Esophagus mucosa (tissue), 1 donor: ENCODE data around the gene RMND1. TPM values are rescaled to one million over a fixed set of nuclear protein-coding genes. Genes with fewer than 3 reads are reported as not detected.

ENCODE experiments used
- ATAC-seq: fragments of 200-7000 bp; cut with Tn5 transposase; one replicate; pipeline ENCODE4 v1.9.1; 2020
- total RNA-seq: library from RNA; stranded (reverse); gene quantifications from one replicate; pipeline ENCODE4 v1.2.4, GENCODE V29; 2023
- donor health status: DM: yes; HTN: yes; CAD: no.

RMND1 gene
- total RNA-seq, 1 donor from 2014 or later, result 14.2 TPM

DNA sequence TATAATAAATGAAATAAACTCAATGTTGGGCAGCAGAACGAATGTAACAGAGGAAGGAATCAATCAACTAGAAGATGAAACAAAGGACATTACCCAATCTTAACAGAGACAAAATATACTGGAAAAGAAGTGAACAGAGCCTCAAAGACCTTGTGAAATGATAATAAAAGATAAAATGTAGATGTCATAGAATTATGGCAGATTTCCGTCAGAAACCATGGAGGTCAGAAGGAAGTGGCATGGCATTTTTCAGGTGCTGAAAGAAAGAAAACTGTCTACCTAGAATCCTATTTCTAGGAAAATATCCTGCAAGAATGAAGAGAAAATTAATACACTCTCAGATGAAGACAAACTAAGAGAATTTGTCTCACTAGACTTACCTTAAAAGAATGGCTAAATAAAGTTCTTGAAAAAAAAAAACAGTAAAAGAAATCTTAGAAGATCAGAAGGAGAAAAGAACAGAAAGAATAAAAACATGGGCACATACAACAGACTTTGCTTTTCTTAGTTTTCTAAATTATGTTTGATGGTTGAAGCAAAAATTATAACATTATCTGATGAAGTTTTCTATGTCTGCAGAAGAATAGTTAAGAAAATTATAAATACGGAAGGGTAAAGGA lies 37.2 kb downstream of the RMND1 start:
- ATAC-seq, result no peak

DNA sequence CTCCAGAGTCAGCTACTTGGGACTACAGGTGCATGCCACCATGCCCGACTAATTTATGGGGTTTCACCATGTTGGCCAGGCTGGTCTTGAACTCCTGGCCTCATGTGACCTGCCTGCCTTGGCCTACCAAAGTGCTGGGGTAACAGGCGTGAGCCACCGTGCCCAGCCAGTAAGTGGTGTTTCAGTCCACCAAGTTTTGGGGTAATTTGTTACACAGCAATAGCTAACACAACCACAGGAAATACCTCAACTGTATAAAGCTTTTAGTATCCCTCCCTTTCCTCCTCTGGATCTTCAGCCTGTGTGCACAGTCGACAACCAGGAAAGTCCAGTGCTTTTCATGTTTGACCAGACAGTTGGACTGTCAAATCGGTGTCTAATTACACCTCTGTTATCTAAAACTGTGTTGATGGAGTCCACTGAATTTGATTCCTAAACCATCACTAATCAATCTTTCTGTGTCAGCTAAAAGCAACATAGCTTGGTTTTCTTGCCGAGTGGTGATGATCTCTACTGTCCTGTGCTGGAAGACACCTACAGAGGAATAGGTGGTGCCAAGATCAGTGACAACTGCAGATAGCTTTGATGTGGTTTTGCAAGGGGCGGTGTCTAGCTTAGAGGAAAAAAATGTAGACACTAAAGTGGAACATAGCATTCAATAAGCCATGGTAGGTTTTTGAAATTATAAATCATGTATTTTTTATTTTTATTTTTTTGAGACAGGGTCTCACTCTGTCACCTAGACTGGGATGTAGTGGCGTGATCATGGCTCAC lies 38.4 kb downstream of the RMND1 start:
- ATAC-seq, result no peak

- no peak for ATAC-seq
Measured at GRCh38 chr6:151412909-151413308, 39.0 kb downstream of the RMND1 start.

GRCh38 chr6:151409679-151410078 lies 42.2 kb downstream of the RMND1 start:
- ATAC-seq, result no peak

DNA sequence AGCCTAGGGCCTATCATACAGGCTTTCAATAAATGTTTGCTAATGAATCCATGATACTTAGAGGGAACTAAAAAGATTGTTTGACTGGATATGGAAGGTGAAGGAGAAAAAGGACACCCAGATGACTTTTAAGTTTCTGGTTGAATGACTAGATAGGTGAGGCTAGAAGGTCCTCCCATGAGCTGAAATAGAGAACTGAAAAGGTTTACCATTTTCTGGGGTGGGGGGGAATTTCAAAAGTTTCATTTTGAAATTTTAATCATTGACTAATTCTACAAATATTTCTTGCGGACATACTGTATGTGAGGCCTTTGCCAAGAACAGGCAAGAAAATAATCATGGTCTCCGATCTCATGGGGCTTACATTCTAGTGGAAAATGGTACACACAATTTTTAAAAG lies 42.7 kb downstream of the RMND1 start:
- no peak for ATAC-seq

GRCh38 chr6:151408858-151409257 lies 43.1 kb downstream of the RMND1 start:
- no peak for ATAC-seq

GRCh38 chr6:151403919-151404308 lies 48.0 kb downstream of the RMND1 start:
- ATAC-seq, result no peak

DNA sequence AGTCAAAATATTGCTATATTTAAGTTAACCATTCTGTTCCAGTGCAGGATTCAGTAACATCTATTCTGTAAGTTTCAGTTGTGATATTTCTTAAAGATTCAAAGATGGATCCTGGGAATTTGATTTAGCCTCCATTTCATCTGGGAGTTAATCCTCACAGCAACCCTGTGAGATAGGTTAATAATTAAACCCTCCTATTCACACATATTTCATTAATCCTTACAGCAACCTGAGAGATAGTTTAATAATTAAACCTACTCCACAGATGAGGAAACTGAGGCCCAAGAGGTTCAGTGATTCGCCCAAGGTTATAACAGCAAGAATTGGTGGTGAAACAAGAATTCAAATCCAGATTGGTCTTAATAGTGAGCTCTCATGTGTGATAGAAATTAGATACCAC lies 49.7 kb downstream of the RMND1 start:
- ATAC-seq, result no peak

DNA sequence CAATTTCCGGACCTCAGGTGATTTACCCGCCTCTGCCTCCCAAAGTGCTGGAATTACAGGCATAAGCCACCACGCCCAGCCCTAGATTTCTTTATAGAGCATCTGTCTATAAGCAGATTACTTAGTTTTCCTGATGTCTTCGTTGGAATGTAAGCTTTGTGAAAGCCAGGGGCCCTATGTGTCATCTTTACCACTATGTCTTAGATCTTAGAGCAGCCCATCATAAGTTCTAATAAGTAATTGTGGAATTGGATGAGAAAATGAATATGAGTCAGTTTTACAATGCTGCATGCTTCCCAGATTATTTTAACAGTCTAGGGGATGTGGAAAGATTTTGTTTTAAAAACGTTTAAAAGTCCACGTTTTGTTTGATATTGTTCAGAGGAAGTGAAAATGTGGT lies 51.5 kb downstream of the RMND1 start:
- ATAC-seq, result no peak

DNA sequence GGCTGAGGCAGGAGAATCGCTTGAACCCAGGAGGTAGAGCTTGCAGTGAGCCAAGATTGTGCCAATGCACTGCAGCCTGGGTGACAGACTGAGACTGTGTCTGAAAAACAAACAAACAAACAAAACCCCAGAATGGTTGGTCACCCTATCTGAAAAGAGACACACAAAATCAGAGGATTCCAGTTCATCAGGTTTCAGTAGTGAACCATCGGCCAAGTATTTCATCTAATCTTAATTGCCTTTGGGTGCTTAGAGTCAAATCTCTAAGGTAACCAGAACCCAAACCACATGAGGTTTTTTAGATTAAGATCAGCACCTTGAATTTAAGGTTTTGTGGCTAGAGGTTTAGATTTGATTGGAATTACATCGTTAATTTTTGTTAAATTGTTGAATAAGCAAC lies 52.2 kb downstream of the RMND1 start:
- ATAC-seq, result peak; percentile 59

- ATAC-seq, result no peak
Measured at GRCh38 chr6:151393410-151393809, 58.5 kb downstream of the RMND1 start.

GRCh38 chr6:151392427-151392826 lies 59.5 kb downstream of the RMND1 start:
- ATAC-seq, result no peak

- ATAC-seq, result no peak
Measured at GRCh38 chr6:151391471-151392413, 60.2 kb downstream of the RMND1 start, which contains the start of gene ZBTB2. ZBTB2 (minus strand) TSS chr6:151391559; CDS start chr6:151373637, 17,922 bp downstream.

DNA sequence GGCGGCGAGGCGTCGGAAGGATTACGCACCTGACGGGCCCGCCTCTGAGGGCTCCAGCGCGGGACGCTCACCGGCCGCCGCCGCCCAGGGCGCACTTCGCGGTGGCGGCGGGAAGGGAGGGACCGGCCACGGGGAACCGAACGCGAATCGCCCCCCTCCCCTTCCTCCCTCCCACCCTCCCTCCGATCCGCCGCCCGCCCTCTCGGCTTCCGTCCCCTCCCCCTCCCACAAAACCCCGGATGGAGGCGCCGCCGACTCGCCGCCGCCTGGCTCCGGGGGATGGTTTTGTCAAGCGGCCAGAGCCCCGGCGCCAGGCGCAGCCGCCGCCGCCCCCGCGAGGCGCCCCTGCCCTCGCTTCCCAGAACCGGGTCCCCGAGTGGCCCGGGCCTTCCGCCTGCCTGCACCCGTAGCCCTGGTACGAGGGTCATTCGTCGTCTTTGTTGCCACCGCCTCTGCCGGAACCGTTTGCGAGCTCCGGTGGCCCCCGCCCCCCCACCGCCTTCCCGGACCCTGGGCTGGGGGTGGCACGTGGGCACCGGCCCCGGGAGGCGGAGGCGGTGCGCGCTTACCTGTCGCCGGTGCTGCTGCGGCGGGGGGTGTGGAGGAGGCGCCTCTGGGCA lies 61.0 kb downstream of the RMND1 start:
- peak; percentile 31 for ATAC-seq

GRCh38 chr6:151390276-151390850 lies 61.6 kb downstream of the RMND1 start:
- ATAC-seq, result peak; percentile 95

GRCh38 chr6:151389618-151390275 lies 62.2 kb downstream of the RMND1 start:
- ATAC-seq, result peak; percentile 37

DNA sequence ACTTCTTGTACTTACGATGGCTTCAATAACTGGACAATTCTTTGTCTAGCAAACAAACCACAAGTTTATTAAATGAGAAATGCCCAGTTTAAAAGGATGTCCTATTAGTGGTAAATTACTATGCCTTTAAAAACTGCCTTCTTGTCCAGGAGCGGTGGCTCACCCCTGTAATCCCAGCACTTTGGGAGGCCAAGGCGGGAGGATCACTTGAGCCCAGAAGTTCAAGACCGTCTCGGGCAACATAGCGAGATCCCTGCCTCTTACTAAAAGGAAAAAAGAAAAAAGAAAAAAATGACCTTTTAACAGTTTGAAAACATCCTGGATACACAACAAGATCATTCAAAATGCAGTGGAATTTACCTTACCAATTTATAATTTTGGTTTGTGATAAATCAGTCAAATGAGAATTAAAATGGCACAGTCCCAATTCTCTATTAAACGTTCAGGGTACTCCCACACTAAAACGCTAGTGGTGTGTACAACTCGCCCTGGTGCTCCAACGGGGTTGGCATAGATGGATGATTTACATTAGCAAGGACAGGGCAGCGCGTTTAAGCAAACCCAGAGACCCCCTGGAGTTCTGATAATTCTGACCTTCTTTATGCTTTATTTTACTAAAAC lies 62.8 kb downstream of the RMND1 start:
- ATAC-seq, result no peak

DNA sequence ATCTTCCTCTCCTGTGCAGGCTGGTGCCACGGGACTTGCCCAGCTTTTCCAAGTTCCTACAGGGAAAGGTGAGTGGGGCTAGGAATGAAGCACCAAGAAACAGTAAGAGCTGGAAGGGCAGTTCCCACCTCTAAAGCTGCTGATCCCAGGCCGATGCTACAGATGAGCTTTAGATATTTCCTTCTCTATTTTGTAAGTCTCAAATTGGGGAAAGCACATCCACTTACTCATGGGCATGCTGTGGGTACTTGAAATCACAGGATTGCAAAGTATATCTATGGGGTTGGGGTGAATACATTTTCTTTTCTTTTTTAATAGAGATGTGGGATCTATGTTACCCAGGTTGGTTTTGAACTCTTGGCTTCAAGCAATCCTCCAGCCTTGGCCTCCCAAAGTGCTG lies 63.7 kb downstream of the RMND1 start:
- no peak for ATAC-seq

- no peak for ATAC-seq
Measured at GRCh38 chr6:151387175-151387970, 64.6 kb downstream of the RMND1 start.

GRCh38 chr6:151385177-151385576 lies 66.7 kb downstream of the RMND1 start:
- ATAC-seq, result no peak
